H1 (cell line): ENCODE measurements around the gene TP53BP2. TPM values are rescaled to one million over a fixed set of nuclear protein-coding genes. Genes with fewer than 3 reads are reported as not detected.

ENCODE experiments used
- CTCF ChIA-PET: fragments of 300-600 bp; sonication (Branson Sonifier 250); formaldehyde crosslinking; loops from one replicate; lab custom pipeline; 2021; ENCODE audit not compliant: partially characterized antibody; lab: Charles Lee
- POLR2A ChIA-PET: fragments of 300-600 bp; sonication (Branson Sonifier 250); formaldehyde crosslinking; loops from one replicate; lab custom pipeline; 2021; ENCODE audit warnings: inconsistent platforms; ENCODE audit not compliant: partially characterized antibody; lab: Charles Lee
- DNase-seq, 2 experiments: peaks; one replicate each; pipeline versions ENCODE4 v3.0.0 to v3.0.0-alpha.2; 2010 to 2022; ENCODE audit warnings: low spot score in 2 of 2, low read depth in 1 of 2, mixed read lengths in 1 of 2
- FAIRE-seq: peaks from 2 replicates; lab custom pipeline; 2011; peaks lifted over from hg19 to GRCh38; lab: Jason Lieb, UNC
- H2AFZ ChIP-seq: 2 replicates; pipeline ENCODE4 v1.8.1; 2012; ENCODE audit warnings: low read length, inconsistent platforms
- H2AK5ac ChIP-seq: 2 replicates; pipeline ENCODE4 v1.6.1; 2013; ENCODE audit warnings: low read depth, low read length
- H2BK120ac ChIP-seq: replicated peaks from 2 replicates; pipeline ENCODE3; 2013; ENCODE audit warnings: low read depth, low read length, inconsistent platforms
- H2BK12ac ChIP-seq: 2 replicates; pipeline ENCODE4 v1.6.1; 2013; ENCODE audit warnings: low read depth, low read length
- H2BK15ac ChIP-seq: 2 replicates; pipeline ENCODE4 v1.6.1; 2013; ENCODE audit warnings: low read length
- H2BK20ac ChIP-seq: 2 replicates; pipeline ENCODE4 v1.6.1; 2013; ENCODE audit warnings: low read length
- H2BK5ac ChIP-seq: 2 replicates; pipeline ENCODE4 v1.6.1; 2013; ENCODE audit warnings: low read depth, low read length
- H3K14ac ChIP-seq: 2 replicates; pipeline ENCODE4 v1.6.1; 2013; ENCODE audit warnings: inconsistent platforms; ENCODE audit not compliant: insufficient read length
- H3K18ac ChIP-seq: 2 replicates; pipeline ENCODE4 v1.6.1; 2013; ENCODE audit warnings: low read length; ENCODE audit errors: extremely low read depth
- H3K23ac ChIP-seq: 2 replicates; pipeline ENCODE4 v1.6.1; 2013; ENCODE audit warnings: inconsistent platforms; ENCODE audit not compliant: insufficient read length
- H3K23me2 ChIP-seq: 2 replicates; pipeline ENCODE4 v1.6.1; 2013; ENCODE audit warnings: low read depth, low read length
- H3K27ac ChIP-seq: 2 replicates; pipeline ENCODE4 v1.6.1; 2011; ENCODE audit warnings: low read depth, low read length, inconsistent platforms
- H3K27me3 ChIP-seq, 4 experiments: replicated peaks in 1 of 4; 1 replicate in 1 of 4; 2 replicates in 3 of 4; pipeline versions ENCODE4 v1.6.1 to v1.8.1; 2011 to 2013; ENCODE audit warnings: low read length in 3 of 4, mild to moderate bottlenecking in 3 of 4, inconsistent platforms in 2 of 4, mixed read lengths in 2 of 4, moderate library complexity in 1 of 4; ENCODE audit not compliant: control insufficient read depth in 3 of 4, insufficient read depth in 3 of 4; ENCODE audit errors: extremely low read depth in 1 of 4
- H3K36me3 ChIP-seq, 4 experiments: 2 replicates each; pipeline versions ENCODE4 v1.6.1 to v1.8.1; 2011 to 2013; ENCODE audit warnings: mild to moderate bottlenecking in 4 of 4, low read length in 3 of 4, moderate library complexity in 2 of 4, control low read depth in 1 of 4, inconsistent platforms in 1 of 4; ENCODE audit not compliant: insufficient read depth in 4 of 4, control insufficient read depth in 2 of 4
- H3K4ac ChIP-seq: replicated peaks from 2 replicates; pipeline ENCODE3; 2013; ENCODE audit warnings: low read length, low read depth, mixed read lengths, inconsistent platforms; ENCODE audit not compliant: insufficient read length
- H3K4me1 ChIP-seq, 4 experiments: replicated peaks in 1 of 4; 1 replicate in 1 of 4; 2 replicates in 3 of 4; pipeline versions ENCODE4 v1.6.1 to v1.8.1; 2011 to 2013; ENCODE audit warnings: low read length in 3 of 4, inconsistent platforms in 2 of 4, mixed read lengths in 1 of 4; ENCODE audit not compliant: insufficient read depth in 4 of 4, control insufficient read depth in 3 of 4
- H3K4me2 ChIP-seq, 2 experiments: 2 replicates each; pipeline versions ENCODE4 v1.6.1 to v1.8.1; 2011 to 2013; ENCODE audit warnings: low read depth in 2 of 2, low read length in 2 of 2, control low read depth in 1 of 2, inconsistent platforms in 1 of 2, mild to moderate bottlenecking in 1 of 2; ENCODE audit not compliant: insufficient read depth in 1 of 2
- H3K4me3 ChIP-seq, 4 experiments: fragments of 200-600, 300-600 bp in 1 of 4; sonication (generic), shearing (Covaris generic), sonication (Bioruptor Twin) in 1 of 4; 2 replicates each; pipeline versions ENCODE4 v1.5.1 to v1.8.1; 2011 to 2016; ENCODE audit warnings: low read length in 4 of 4, low read depth in 3 of 4, control low read depth in 2 of 4, inconsistent platforms in 2 of 4, mild to moderate bottlenecking in 2 of 4, mixed read lengths in 1 of 4, moderate library complexity in 1 of 4; ENCODE audit not compliant: insufficient read depth in 2 of 4; ENCODE audit errors: extremely low read depth in 1 of 4
- H3K56ac ChIP-seq: replicated peaks from 2 replicates; pipeline ENCODE3; 2013; ENCODE audit warnings: low read depth, mild to moderate bottlenecking, mixed read lengths, low read length, inconsistent platforms; ENCODE audit not compliant: insufficient read length
- H3K79me1 ChIP-seq: 2 replicates; pipeline ENCODE4 v1.6.1; 2013; ENCODE audit warnings: low read depth, low read length, control low read depth
- H3K79me2 ChIP-seq, 2 experiments: 2 replicates each; pipeline versions ENCODE4 v1.6.1 to v1.8.1; 2012 to 2013; ENCODE audit warnings: low read length in 2 of 2, mild to moderate bottlenecking in 2 of 2, inconsistent platforms in 1 of 2; ENCODE audit not compliant: insufficient read depth in 2 of 2, control insufficient read depth in 1 of 2
- H3K9ac ChIP-seq, 4 experiments: replicated peaks in 1 of 4; 1 replicate in 1 of 4; 2 replicates in 3 of 4; pipeline versions ENCODE4 v1.6.1 to v1.8.1; 2011 to 2013; ENCODE audit warnings: low read depth in 3 of 4, low read length in 3 of 4, control low read depth in 2 of 4, mild to moderate bottlenecking in 2 of 4, moderate library complexity in 2 of 4, inconsistent platforms in 1 of 4; ENCODE audit errors: extremely low read depth in 1 of 4
- H3K9me3 ChIP-seq, 2 experiments: 2 replicates each; pipeline versions ENCODE4 v1.6.1 to v1.8.1; 2012 to 2013; ENCODE audit warnings: mild to moderate bottlenecking in 2 of 2, moderate library complexity in 2 of 2, control low read depth in 1 of 2, inconsistent platforms in 1 of 2, low read depth in 1 of 2, low read length in 1 of 2, mixed read lengths in 1 of 2; ENCODE audit not compliant: insufficient read depth in 2 of 2
- H4K20me1 ChIP-seq, 2 experiments: replicated peaks in 1 of 2; 2 replicates each; pipeline versions ENCODE3 to v1.8.1; 2011 to 2013; ENCODE audit warnings: inconsistent platforms in 2 of 2, low read length in 2 of 2, mild to moderate bottlenecking in 1 of 2; ENCODE audit not compliant: insufficient read depth in 2 of 2, control insufficient read depth in 1 of 2
- H4K5ac ChIP-seq: 2 replicates; pipeline ENCODE4 v1.6.1; 2013; ENCODE audit warnings: low read length, low read depth, mixed read lengths, inconsistent platforms; ENCODE audit not compliant: insufficient read length
- H4K8ac ChIP-seq: 2 replicates; pipeline ENCODE4 v1.8.0; 2013; ENCODE audit warnings: mild to moderate bottlenecking, moderate library complexity, low read length, inconsistent platforms; ENCODE audit not compliant: insufficient read depth; ENCODE audit errors: extremely low read depth
- H4K91ac ChIP-seq: replicated peaks from 2 replicates; pipeline ENCODE3; 2013; ENCODE audit warnings: low read length, mixed read lengths, inconsistent platforms; ENCODE audit not compliant: insufficient read length
- EP300 ChIP-seq, 2 experiments: IDR thresholded peaks; 1 replicate in 1 of 2; 2 replicates in 1 of 2; pipeline ENCODE4 v1.6.1; 2011 to 2012; ENCODE audit warnings: low read depth in 2 of 2, low read length in 2 of 2, mild to moderate bottlenecking in 2 of 2, borderline replicate concordance in 1 of 2, inconsistent platforms in 1 of 2, moderate library complexity in 1 of 2
- FOSL1 ChIP-seq: IDR thresholded peaks from 2 replicates; pipeline ENCODE4 v1.6.1; 2011; ENCODE audit warnings: mild to moderate bottlenecking, low read depth, low read length, moderate library complexity; ENCODE audit not compliant: insufficient read depth
- SRF ChIP-seq: IDR thresholded peaks from 2 replicates; pipeline ENCODE4 v1.6.1; 2011; ENCODE audit warnings: mild to moderate bottlenecking, low read depth, low read length, moderate library complexity
- ZNF274 ChIP-seq: IDR thresholded peaks from 2 replicates; pipeline ENCODE4 v1.7.0; 2012; ENCODE audit warnings: low read length, borderline replicate concordance; ENCODE audit errors: extremely low read depth
- WGBS, 2 experiments: shearing (Covaris generic) in 1 of 2; methylation state at CpG; one replicate each; pipeline versions ENCODE4 v1.1.6 to v1.1.7; 2013 to 2015; ENCODE audit warnings: low lambda C conversion rate in 2 of 2, mixed read lengths in 2 of 2, inconsistent platforms in 1 of 2, low coverage in 1 of 2, missing lambda C conversion rate in 1 of 2; ENCODE audit not compliant: insufficient replicate concordance in 2 of 2, insufficient coverage in 1 of 2, insufficient read length in 1 of 2; ENCODE audit errors: extremely low coverage in 1 of 2, missing lambda C conversion rate in 1 of 2; 5-methylcytosine and 5-hydroxymethylcytosine counted together
- polyA plus RNA-seq, 7 experiments: library from polyadenylated mRNA; depleted of rRNA in 3 of 7; stranded (reverse) in 5 of 7; unstranded in 2 of 7; fragments of >200 nt in 5 of 7; fragments of 200-250 nt in 2 of 7; gene quantifications; 1 replicate in 5 of 7; 2 replicates in 1 of 7; 4 replicates in 1 of 7; pipeline versions ENCODE4 v1.2.1 to v1.2.3, GENCODE V29; 2011 to 2013; ENCODE audit warnings: missing spikeins in 2 of 7, mixed read lengths in 2 of 7
- total RNA-seq: library from RNA; stranded (reverse); fragmentation: NEBNext Ultra II Directional; extraction: Animal tissue kit (Norgen Biotek cat#: 25700); gene quantifications from 2 replicates; pipeline ENCODE4 v1.2.1, GENCODE V29; 2021

TP53BP2 gene
- total and polyA plus RNA-seq, 2 of the 8 experiments (the other 6 are each of a cell fraction or from before 2014, with no cell fraction given), result 18.0 to 38.7 TPM

- Histone ChIP-seq H4K20me1 (peaks cover 14 to 30% of the 10 kb centered on the region in 2 experiments), H2BK12ac (no peak overlapping the region), H2BK120ac (no peak overlapping the region), H3K36me3 (no peaks in the 10 kb centered on the region), H2AK5ac (no peak overlapping the region), H3K4me1 (peaks cover 0 to 13% (median 7%) of the 10 kb centered on the region in 4 experiments; a peak in 6 of 7 replicates), H2AFZ (no peak overlapping the region), H4K8ac (no peak overlapping the region), H2BK20ac (no peak overlapping the region), H3K23ac (no peak overlapping the region), H3K4ac (no peak overlapping the region), H2BK5ac (no peak overlapping the region), H3K79me2 (peaks cover 23 to 95% of the 10 kb centered on the region in 2 experiments), H3K56ac (no peak overlapping the region), H3K27me3 (no peaks in the 10 kb centered on the region), H3K4me2 (no peak overlapping the region), H3K79me1 (peaks cover 22% of the 10 kb centered on the region), H3K9ac (no peak overlapping the region), H3K14ac (no peak overlapping the region), H3K9me3 (no peaks in the 10 kb centered on the region), H4K5ac (no peak overlapping the region), H3K23me2 (no peaks in the 10 kb centered on the region; the same call in 1 of the 2 replicates), H4K91ac (no peak overlapping the region), H3K18ac (no peak overlapping the region), H3K4me3 (no peak overlapping the region), H3K27ac (no peak overlapping the region), H2BK15ac (no peak overlapping the region)
- no peak for FAIRE-seq
- CTCF ChIA-PET, result interaction anchor here (1.1 kb wide), 1 partner anchor 22 kb away, joined by 3 read pairs; no protein-coding TSS in a partner anchor
- WGBS, 2 experiments, result 65% methylated on average over 2 of the region's 2 CpGs; no CpG with 5 or more reads in 1 of the 2 experiments
- POLR2A ChIA-PET, result interaction anchor here (0.9 to 1.6 kb wide), 2 partner anchors 9 to 12 kb away, joined by 3 to 7 read pairs; partner anchors contain the start of gene TP53BP2
- DNase-seq, result no peak
- TF ChIP-seq FOSL1 (no peak), EP300 (IDR thresholded peaks at IDR 0.05; ENCODE audit: borderline replicate concordance in 1 of 2, low read depth in 2 of 2, low read length in 2 of 2) (no peak), ZNF274 (no peak), SRF (no peak)
Observed at GRCh38 chr1:223833948-223834347, 11.8 kb downstream of the TP53BP2 start.
